HG02623 (cell line): Measurements from ENCODE around the gene LAMA5.

Source experiments
- ATAC-seq: cut with Tn5 transposase; IDR thresholded peaks from one replicate; pipeline ENCODE4 v1.9.1; 2021; ENCODE audit warnings: moderate library complexity; ENCODE audit not compliant: unreplicated experiment

Gene LAMA5

GRCh38 chr20:62331347-62331746 is 35.8 kb downstream of the LAMA5 start:
- ATAC-seq, result no peak

DNA sequence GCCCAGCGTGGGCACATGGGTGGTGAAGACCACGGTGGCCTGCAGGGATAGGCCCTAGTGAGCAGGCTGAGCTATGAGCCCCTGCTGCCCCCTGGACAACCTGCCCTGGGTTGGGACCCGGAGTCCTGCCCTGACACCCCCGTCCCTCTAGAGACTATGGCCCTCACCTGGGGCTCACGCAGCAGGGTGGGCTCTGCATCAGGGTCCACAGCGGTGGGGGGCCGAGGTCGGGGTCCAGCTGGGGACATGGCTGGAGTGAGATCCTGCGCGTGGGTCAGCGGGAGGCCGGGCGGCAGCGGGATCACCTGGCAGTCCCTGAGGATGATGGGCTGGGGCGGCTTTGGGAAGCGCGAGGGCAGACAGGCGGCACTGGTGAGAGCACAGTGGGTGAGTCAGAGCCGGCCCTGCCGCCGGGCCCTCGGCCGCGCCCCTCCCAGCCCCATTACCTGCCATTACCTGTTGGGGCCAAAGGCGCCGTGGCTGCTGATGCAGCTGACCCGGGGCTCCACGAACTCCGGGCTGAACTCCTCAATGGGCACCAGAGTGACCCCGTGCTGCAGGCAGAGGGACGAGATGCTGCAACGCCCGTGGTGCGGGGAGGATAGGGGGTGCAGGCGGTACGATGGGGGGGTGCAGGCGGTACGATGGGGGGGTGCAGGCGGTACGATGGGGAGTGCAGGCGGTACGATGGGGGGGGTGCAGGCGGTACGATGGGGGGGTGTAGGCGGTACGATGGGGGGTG is 36.4 kb downstream of the LAMA5 start:
- no peak for ATAC-seq

DNA sequence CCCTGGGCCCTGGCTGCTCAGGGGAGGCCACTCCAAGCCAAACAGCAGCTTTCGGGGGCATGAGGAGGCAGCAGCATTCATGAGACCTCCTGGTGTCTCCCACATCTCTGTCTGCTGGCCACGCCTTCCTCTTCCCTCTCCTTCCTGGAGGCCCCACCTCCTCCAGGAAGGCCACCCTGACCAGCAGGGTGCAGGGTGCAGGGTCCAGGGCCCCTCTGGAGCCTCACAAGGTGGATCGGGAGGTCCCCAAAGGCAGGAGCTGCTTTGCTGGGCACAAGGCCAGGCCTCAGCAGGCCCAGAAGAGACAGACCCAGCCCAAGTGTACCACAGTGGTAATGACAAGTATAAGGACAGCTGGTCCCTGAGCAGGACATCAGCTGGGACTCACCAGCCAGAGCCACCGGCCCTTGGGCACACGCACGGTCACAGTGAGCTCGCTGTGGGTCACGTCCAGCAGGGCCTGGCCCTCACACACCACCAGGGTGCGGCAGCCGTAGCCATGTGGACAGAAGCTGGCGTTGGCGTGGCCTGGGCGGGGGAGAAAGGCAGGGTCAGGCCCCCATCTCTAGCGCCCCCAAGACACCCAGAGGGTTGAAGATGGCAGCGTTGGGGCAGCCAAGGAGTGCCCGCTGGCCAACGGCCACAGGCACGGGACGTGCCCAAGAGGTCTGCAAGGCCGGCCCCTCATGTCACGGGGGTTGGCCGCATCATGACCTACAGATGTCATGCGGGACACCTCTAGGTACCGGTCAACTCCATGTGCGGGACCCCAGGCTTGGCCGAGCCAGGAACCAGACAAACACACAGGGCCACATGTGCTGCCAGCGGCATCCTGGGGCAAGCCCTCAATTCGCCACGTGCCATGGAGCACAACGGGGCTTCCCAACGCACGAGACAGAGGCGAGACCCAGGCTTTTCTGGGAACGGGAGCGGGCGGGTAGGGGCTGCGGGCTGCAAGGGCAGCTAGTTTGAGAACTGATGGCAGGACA is 37.4 kb downstream of the LAMA5 start:
- no peak for ATAC-seq

- ATAC-seq, result no peak
Observed at GRCh38 chr20:62328684-62329388, 38.3 kb downstream of the LAMA5 start.

DNA sequence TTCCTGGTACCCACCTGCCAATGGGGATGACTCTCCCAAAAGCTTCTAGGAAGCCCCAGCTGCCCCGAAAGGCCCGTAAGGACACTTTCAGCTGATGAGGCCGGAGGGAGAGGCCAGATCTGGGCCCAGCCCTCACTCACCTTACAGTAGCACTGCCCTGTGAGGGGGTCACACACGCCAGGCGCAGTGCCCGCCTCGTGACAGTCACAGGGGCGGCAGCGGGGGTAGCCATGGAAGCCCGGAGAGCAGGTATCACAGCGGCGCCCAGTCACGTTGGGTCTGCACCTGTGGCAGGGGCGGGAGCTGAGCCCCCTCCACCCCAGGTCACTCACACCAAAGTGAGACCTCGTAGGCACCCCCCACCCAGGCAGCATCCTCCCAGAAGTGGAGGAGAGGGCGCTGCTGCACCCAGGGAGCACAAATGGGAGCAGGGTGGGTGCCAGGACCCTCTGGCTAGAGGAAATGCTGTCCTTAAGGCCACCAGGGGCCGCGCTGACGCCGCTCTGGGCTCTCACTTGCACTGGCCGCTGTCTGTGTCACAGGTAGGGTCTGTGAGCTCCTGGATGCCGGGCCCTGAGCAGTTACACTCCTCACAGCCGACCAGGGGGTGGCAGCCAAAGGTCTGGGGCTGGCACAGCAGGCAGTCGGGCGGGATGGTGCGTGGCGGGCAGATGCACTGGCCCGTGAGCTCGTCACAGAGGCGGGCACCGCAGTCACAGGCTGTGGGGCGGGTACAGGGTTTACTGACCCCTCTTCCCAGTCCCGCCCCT is 39.2 kb downstream of the LAMA5 start:
- ATAC-seq, result no peak

- no peak for ATAC-seq
Observed at GRCh38 chr20:62326959-62327725, 40.0 kb downstream of the LAMA5 start.

DNA sequence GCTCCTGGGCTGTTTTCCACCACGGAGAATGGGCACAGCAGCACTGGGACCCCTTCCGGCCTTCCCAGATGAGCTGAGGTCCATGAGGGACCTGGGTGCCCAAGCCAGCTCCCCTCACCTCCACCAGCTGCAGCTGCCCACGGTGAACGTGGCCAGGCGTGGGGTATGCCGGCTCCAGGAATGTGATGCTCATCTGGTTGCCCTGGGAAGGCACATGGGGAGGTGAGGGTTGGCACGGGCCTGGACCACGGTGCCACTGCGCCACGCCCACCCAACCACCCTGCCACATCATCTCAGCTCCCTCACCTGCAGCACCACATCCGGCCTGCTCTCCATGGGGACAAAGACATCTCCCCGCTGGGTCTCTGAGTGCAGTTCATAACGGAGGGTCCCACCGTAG is 40.6 kb downstream of the LAMA5 start:
- no peak for ATAC-seq

DNA sequence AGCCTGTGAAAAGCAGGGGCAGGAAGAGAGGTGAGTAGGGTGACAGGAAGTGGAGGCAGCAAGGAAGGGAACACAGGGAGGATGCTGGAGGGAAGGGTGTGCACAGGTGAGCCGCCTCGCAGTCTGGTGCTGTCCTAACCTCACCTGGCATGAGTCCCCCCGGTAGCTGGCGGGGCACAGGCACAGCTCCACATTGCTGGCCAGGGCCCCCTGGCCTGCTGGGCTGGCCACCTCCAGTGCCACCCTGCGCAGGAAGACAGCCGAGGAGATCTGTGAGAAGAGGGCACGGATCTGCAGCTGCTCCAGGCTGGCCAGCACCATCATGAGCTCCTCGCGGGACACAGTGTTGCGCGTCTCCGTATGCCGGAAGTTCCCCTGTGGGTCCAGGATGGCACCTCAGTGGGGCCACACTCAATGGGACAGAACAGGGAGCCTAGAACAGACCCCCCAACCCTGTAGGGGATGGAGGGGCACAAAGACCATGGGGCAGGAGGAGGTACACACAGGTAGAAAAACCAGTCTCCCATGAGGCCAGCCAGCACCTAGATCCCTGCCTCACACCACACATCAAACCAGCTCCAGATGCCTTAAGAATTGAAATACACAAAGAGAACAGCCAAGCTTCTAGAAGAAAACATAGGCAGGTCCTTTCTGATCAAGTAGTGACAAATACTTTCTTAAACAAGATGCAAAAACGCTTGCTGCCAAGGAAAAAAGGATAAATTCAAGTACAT is 41.8 kb downstream of the LAMA5 start:
- ATAC-seq, result no peak

DNA sequence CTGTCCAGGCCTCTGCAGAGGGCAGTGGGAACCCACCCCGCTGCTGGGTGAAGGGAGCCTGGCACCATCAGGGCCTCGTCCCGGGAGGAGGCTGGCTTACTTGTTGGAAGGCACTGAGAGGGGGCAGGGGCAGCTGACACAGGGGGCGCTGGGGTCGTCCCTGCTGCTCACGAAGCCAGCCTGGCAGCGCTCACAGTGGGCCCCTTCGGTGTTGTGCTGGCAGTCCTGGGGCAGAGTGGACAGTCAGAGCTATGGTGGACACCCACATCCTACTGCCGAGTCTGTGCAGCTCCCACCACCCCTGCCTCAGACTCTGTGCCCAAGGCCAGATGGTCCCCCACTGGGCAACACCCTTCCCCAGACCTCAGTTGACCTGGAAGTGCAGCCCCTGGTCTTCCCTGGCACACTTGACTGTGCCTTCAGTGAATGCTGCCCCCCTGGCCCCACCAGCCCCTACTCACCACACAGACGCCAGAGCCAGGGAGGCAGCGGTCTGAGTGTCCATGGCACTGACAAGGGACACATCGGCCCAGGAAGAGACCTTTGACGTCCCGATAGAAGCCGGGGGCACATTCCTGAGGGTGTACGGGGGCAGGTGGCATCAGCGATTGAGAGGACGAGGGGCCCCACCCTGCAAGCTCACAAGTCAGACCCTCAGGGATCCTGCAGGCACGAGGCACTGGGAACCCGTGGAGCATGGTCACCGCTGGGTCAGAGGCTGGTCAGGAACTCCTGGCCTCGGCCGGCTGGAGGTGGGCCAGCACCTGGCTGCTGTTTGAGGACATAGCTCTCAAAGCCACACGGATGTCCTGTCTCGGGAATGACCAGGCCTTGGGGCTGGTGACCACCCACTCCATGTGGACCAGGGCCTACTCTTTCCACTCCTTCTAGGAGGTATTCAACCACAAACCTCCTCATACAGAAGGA is 42.9 kb downstream of the LAMA5 start:
- ATAC-seq, result no peak

DNA sequence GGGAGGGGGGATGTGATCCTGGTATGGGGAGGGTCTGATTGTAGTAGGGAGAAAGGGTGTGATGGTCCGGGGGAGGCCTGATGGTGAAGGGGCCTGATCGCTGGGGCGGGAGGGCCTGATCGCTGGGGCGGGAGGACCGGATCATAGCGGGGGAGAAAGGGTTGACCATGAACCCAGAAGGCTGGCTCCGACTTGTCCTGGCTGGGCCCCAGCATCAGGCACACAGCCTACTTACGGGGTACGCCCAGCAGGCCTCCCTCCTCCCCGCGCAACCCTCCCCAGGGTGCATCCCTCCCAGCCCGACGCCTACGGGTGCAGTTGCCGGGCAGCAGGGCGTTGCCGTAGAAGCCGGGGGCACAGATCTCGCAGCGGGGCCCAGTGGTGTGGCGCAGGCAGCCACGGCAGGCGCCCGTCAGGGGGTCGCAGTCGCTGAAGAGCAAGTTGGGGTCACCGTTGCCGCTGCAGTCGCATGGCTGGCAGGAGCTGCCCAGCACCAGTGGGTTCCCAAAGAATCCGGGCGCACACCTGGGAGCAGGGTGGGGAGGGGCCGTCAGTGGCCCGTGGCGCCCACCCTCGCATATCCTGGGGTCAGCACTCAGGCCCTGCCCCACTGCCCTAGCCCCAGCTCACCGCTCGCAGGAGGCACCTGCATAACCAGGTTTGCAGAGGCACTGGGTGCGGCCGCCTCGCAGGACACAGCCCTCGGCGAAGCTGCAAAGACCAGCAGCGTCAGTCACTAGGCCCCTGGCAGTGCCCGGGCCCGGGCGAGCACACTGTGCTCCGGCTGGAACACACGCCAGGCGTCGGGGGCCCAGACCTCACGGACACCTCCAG is 43.7 kb downstream of the LAMA5 start:
- no peak for ATAC-seq

DNA sequence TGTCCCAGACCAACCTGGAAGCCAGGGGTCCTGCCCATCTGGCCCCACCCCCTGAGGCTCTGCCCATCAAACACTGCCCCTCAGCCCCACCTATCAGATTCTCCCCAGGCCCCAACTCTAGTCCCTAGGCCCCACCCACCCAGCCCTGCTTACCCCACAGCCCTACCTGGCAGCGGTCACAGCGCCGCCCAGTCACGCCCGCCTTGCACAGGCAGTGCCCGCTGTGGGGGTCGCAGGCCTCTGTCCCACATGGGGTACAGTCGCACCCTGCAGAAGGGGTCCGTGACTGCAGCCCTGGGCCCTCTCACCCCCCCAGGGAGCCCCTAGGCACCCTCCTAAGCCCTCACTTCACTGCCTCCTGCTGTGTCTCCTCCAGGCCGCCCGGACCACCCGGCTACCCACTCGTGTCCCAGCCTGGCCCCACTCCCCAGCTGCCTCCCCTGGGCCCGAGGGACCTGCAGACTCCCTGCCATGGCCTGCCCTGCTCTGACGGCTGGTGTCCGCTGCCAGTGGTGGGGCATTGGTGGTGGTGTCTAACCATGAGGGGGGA is 44.5 kb downstream of the LAMA5 start:
- ATAC-seq, result no peak

- no peak for ATAC-seq
Observed at GRCh38 chr20:62321975-62322374, 45.1 kb downstream of the LAMA5 start.

- no peak for ATAC-seq
Observed at GRCh38 chr20:62321521-62321948, 45.6 kb downstream of the LAMA5 start.

DNA sequence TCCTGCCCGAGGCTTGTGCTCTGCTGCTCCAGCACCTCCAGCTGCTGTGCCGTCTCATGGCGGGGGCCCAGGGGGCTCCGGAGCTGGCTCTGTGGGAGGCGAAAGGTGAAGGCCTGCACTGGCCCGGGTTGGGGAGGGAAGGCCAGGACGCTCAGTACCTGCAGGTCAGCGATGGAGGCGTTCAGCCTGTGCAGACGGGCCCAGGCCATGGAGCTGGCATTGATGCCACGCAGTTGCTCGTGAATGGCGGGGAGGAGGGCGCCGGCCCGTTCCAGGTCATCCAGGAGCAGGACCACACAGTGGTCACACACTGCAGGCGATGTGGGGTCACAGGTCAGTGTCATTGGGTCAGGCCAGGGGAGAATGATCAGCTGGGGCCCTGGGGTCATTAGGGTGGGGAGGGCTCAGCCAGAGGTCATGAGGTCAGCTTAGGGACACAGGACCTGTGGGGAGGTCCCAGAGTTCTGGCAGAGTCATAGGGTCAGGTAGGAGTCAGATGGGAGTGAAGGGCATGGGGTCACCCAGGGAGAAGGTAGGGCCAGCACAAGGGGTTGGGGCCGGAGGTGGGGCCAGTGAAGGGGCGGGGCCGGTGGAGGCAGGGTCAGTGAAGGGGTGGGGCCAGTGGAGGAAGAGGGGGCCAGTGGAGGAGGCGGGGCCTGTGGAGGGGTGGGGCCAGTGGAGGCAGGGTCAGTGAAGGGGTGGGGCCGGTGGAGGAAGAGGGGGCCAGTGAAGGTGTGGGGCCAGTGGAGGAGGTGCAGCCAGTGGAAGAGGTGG is 46.3 kb downstream of the LAMA5 start:
- no peak for ATAC-seq

DNA sequence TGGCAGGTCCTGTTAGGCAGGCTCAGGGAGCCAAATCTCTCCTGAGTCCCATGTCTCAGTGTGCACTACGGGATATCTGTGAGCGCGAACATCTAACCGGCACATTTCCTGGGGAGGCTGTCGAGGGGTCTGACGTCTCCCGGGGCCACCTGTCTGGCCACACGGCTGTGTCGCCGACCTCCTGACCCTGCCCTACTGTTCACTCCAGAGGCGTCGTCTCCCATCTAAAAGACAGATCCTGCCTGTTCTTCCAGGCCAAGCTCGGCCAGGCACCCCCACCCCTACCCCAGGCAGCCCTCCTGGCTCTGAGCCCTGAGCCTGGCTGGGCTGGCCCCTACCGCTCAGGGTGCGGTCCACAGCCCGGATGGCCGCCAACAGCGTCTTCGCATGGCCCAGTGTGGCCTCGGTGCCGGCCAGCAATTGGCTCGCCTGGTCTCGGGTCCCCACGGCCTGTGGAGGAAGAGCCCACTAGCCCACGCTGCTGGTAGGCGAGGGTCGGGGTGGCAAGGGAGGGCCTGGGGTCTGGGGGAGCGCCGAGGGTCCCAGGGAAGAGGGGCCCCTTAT is 47.7 kb downstream of the LAMA5 start:
- ATAC-seq, result no peak
